ENCODE data around the gene GRM6. TPM values are rescaled to one million over a fixed set of nuclear protein-coding genes. Genes with fewer than 3 reads are reported as not detected.

GRM6 gene
- total RNA-seq: not detected

DNA sequence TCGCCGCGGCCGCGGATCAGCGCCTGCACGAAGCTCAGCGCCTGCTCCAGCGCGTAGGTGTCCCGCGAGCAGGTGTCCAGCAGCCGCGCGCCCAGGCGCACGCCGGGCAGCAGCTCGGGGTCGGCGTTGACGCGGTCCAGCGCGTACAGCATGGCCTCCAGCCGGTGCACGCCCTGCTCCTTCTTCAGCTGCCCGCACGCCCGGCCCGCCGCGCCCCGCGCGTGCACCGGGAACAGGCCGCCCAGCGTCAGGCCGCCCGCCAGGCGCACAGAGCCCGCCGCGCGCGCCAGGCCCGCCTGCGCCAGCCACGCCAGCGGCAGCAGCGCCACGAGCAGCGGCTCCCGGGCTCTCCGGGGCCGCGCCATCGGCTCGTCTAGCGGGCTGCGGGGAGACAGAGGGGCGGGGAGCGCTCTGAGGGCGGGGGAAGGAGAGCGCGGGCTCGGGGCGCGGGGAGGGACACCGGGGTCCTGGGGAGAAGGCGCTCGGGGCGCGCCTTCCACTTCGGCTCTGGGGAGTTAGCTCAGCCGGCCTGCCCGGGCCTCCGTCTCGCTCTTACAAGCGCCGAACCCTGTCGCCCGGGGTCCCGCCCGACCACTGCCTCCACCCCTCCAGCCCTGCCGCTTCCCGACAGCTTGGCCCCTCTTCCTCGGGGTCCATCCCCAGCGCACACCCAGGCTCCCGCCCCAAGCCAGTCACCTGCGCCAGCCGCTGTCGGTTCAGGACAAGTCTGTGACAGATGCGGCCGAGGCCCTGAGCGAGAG, at the start of gene GRM6:
TSS of gene GRM6 (minus strand) at position 741 of the 761 bp plus-strand sequence. CDS start at position 365, 376 bp downstream.
- TF ChIP-seq, protein P1, sequence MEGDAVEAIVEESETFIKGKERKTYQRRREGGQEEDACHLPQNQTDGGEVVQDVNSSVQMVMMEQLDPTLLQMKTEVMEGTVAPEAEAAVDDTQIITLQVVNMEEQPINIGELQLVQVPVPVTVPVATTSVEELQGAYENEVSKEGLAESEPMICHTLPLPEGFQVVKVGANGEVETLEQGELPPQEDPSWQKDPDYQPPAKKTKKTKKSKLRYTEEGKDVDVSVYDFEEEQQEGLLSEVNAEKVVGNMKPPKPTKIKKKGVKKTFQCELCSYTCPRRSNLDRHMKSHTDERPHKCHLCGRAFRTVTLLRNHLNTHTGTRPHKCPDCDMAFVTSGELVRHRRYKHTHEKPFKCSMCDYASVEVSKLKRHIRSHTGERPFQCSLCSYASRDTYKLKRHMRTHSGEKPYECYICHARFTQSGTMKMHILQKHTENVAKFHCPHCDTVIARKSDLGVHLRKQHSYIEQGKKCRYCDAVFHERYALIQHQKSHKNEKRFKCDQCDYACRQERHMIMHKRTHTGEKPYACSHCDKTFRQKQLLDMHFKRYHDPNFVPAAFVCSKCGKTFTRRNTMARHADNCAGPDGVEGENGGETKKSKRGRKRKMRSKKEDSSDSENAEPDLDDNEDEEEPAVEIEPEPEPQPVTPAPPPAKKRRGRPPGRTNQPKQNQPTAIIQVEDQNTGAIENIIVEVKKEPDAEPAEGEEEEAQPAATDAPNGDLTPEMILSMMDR (IDR thresholded peaks at IDR 0.05; ENCODE audit: low read depth): no peak

DNA sequence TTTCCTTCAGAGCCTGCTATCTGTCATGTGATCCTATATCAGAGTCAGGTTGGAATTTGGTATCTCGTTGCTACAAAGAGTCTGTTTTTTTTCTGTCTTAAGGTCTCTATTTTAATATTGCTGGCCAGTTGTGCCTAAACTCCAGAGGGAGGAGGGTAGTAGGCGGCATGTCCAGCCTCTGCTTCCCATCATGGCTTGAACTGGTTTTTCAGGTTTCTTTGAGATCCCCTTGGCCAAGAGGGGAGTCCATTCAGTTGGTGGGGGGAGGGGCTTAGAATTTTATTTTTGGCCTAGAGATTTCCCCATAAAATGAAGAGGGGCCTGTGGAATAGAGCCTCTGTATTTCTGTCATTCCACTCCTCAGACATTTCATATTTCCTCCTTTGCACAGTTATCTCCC, 49.6 kb upstream of the GRM6 start:
- TF ChIP-seq, protein P1 (IDR thresholded peaks at IDR 0.05; ENCODE audit: low read depth): no peak

DNA sequence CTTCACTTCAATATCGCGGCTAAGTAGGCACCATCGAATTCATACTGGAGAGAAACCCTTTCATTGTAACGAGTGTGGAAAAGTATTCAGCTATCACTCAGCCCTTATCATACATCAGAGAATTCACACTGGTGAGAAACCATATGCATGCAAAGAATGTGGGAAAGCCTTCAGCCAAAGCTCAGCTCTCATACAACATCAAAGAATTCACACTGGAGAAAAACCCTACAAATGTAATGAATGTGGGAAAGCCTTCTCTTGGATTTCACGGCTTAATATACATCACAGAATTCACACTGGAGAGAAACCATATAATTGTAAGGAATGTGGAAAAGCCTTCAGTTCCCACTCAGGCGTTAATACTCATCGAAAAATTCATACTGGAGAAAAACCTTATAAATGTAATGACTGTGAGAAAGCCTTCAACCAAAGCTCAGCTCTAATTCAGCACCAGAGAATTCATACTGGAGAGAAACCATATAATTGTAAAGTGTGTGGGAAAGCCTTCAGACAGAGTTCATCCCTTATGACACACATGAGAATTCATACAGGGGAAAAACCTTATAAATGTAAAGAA, 38.0 kb upstream of the GRM6 start:
- TF ChIP-seq, protein P1 (IDR thresholded peaks at IDR 0.05; ENCODE audit: low read depth): no peak

DNA sequence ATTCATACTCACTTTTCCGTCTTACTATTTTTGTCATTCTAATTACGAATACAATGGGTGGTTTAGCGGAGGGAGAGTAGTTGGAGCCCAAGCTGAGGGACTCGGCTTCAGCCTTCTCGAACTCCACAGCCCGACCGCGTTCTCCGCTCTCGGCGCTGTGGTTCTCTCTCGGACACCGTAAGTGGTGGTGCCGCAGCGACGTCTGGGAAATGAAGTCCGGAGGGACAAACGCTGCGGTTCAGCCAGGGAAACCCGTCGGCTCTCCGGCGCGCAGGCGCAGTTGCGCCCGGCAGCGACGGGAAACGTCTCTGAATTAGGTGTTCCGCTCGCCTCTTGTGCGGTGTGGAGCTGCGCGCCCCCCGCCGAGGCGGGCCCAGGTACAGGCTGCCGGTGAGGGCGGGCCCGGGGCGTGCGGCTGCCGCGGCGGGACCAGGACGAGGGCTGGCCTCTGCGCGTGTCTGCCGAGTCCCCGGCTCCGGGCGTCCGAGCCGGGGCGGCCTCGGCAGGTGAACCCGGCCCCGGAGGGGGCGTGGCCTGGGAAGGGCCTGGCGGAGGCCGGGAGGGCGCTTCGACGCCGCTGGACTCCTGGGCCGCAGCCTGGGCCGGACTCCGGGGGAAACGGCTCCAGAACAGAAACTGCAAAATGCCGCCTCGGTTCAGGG, 28.5 kb upstream of the GRM6 start, which contains the start of gene ZNF879:
TSS of gene ZNF879 (plus strand) at position 277 of the 662 bp plus-strand sequence. CDS start 1,201 bp downstream, outside the sequence.
- TF ChIP-seq, protein P1 (IDR thresholded peaks at IDR 0.05; ENCODE audit: low read depth): no peak

DNA sequence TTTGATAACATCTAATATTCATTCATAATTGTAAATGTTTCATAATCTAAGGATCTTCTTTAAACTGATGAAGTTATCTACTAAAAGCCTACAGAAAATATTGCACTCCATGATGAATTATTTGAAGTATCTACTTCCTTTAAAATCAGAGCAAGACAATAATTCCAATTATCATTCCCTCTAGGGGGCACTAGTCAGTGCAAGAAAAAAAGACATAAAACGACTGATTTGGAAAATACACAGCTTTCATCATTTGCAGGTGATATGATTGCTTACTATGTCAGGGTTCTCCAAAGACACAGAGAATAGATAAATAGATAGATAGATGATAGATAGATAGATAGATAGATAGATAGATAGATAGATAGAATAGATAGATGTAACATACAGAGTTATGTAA, 13.5 kb upstream of the GRM6 start:
- TF ChIP-seq, protein P1 (IDR thresholded peaks at IDR 0.05; ENCODE audit: low read depth): no peak

DNA sequence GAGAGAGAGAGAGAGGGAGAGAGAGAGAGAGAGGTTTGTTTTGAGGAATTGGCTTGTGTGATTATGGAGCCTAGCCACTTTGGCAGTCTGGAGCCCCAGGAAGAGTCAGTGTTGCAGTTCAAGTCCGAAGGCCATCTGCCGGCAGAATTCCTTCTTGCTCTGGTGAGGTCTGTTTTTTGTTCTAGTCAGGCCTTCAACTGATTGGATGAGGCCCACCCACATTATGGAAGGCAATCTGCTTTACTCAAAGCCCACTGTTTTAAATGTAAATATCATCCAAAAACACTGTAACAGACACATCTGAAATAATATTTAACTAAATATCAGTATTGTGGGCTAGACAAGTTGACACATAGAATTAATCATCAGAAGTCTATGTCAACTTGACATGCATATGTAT, 11.4 kb upstream of the GRM6 start:
- TF ChIP-seq, protein P1 (IDR thresholded peaks at IDR 0.05; ENCODE audit: low read depth): no peak

DNA sequence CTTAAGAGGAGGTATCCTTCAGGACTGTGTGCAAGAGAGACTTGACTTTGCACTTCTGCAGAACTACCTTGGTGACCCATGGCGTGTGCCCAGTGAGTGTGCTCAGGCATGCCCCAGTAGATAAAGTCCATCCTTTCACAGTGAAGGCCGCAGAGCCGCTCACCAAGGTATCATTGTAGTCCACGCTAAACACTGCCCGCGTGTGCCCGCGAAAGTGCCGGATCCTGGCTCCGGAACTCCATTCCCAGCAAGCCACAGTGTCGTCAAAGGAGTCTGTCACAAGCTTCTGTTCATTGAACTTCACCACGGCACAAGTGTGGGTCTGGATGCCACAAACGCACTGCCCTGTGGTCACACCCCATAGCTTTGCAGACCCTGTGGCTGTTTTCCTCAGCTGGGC, 3.3 kb upstream of the GRM6 start:
- TF ChIP-seq, protein P1 (IDR thresholded peaks at IDR 0.05; ENCODE audit: low read depth): no peak
